Stimulated activated naive CD8-positive, alpha-beta T cell treated with anti-CD3 and anti-CD28 coated beads, Interleukin-15, Interleukin-2, amounts not matched to agents 100 ng/mL and 50 ng/mL, for 24 hours (primary cell): ENCODE measurements around the gene SEC14L1.
"Not testable (repeated sequence)": the region's sequence is repeated elsewhere in the genome, so short reads cannot be mapped to it uniquely, and the experiment has no call there.

Experiments used
- H3K27ac Mint-ChIP-seq: one replicate; pipeline ENCODE4 v1.8.0; 2021; ENCODE audit warnings: mild to moderate bottlenecking, mixed read lengths
- H3K27me3 Mint-ChIP-seq: one replicate; pipeline ENCODE4 v1.8.0; 2021; ENCODE audit warnings: mixed read lengths
- H3K36me3 Mint-ChIP-seq: one replicate; pipeline ENCODE4 v1.8.0; 2021; ENCODE audit warnings: low read depth, mixed read lengths
- H3K4me1 Mint-ChIP-seq: one replicate; pipeline ENCODE4 v1.8.0; 2021; ENCODE audit warnings: low read depth, mixed read lengths
- H3K4me3 Mint-ChIP-seq: one replicate; pipeline ENCODE4 v1.8.0; 2021; ENCODE audit warnings: mild to moderate bottlenecking, mixed read lengths
- H3K9me3 Mint-ChIP-seq: one replicate; pipeline ENCODE4 v1.8.0; 2021; ENCODE audit warnings: mixed read lengths

SEC14L1 gene

GRCh38 chr17:77127735-77128361 is 12.9 kb upstream of the SEC14L1 start:
- H3K9me3 Mint-ChIP-seq, result no peaks in the 10 kb centered on the region
- H3K27ac Mint-ChIP-seq, result peak overlapping the region; percentile 93
- no peaks in the 10 kb centered on the region for H3K36me3 Mint-ChIP-seq
- peaks cover 35% of the 10 kb centered on the region for H3K4me1 Mint-ChIP-seq
- H3K27me3 Mint-ChIP-seq, result no peaks in the 10 kb centered on the region
- H3K4me3 Mint-ChIP-seq, result peak overlapping the region; percentile 66

GRCh38 chr17:77128896-77129567 is 11.7 kb upstream of the SEC14L1 start:
- Mint-ChIP-seq H3K36me3 (no peaks in the 10 kb centered on the region), H3K9me3 (no peaks in the 10 kb centered on the region), H3K27ac (peak overlapping the region; percentile 68), H3K4me1 (peaks cover 35% of the 10 kb centered on the region), H3K4me3 (no peak overlapping the region), H3K27me3 (no peaks in the 10 kb centered on the region)

DNA sequence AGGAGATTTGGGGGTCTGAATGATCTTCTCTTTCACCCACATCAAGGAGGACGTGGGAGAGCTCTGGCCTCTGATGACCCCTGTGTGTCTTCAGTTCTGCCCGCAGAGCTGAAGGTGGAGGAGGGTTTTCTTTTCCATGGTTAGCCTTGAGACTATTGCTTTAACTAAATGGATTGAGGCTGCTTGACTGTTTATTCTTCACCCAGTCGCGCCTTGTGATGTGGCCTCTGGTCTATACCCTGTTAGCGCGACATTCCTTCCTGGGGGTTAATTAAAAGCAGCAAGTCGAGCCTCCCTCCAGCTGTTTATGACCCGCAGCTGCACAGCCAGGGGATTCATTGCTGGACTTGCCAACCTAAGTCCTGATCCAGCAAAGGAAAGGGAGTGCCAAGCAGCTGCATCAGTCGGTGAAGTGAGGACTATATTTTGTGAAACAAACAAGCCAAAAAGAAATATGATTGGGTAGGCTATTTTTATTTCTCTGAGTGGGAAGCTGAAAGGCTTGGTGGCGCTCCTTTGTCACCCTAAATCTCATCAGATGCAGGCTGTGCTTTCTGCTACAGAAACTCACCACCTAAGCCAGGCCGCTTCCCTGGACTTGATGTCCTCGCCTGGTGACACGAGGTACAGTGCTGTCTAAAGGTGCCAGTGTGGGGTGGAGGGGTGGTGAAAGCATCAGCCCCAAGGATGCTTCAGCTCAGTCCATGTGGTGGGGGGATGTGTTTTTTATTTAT is 11.0 kb upstream of the SEC14L1 start:
- Mint-ChIP-seq H3K36me3 (no peaks in the 10 kb centered on the region), H3K27ac (peak overlapping the region; percentile 68), H3K4me1 (peaks cover 31% of the 10 kb centered on the region), H3K9me3 (no peaks in the 10 kb centered on the region), H3K27me3 (no peaks in the 10 kb centered on the region), H3K4me3 (no peak overlapping the region)

GRCh38 chr17:77130525-77130924 is 10.2 kb upstream of the SEC14L1 start:
- no peaks in the 10 kb centered on the region for H3K9me3 Mint-ChIP-seq
- no peaks in the 10 kb centered on the region for H3K27me3 Mint-ChIP-seq
- no peak overlapping the region for H3K4me3 Mint-ChIP-seq
- peaks cover 31% of the 10 kb centered on the region for H3K4me1 Mint-ChIP-seq
- no peaks in the 10 kb centered on the region for H3K36me3 Mint-ChIP-seq
- no peak overlapping the region for H3K27ac Mint-ChIP-seq

GRCh38 chr17:77131904-77132303 is 8.9 kb upstream of the SEC14L1 start:
- Mint-ChIP-seq H3K36me3 (no peaks in the 10 kb centered on the region), H3K4me3 (no peak overlapping the region), H3K4me1 (peaks cover 31% of the 10 kb centered on the region), H3K27ac (no peak overlapping the region), H3K9me3 (no peaks in the 10 kb centered on the region), H3K27me3 (no peaks in the 10 kb centered on the region)

DNA sequence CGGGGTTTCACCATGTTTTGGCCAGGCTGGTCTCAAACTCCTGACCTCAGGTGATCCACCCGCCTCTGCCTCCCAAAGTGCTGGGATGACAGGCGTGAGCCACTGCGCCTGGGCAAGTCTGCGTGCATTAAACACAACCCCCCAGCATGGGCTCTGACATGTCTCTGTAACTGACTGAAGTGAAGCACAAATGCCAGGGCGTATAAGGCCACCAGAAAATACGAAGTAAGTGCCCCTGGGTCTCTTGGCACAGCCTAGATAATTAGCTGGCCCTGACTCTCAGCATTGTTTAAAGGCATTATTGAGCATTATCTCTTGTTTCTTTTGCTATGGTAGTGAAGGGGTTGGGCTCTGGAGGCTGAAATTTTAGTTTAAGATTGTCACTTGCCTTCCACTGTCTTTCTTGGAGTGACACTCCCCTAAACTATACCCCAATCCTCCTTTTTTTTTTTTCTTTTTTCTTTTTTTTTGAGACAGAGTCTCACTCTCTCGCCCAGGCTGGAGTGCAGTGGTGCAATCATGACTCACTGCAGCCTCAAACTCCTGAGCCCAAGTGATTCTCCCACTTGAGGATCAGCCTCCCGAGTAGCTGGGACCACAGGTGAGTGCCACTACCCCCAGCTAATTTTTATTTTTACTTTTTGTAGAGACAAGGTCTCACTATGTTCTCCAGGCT is 8.2 kb upstream of the SEC14L1 start:
- Mint-ChIP-seq H3K27ac (no peak overlapping the region), H3K4me1 (peaks cover 29% of the 10 kb centered on the region), H3K4me3 (no peak overlapping the region), H3K36me3 (no peaks in the 10 kb centered on the region), H3K9me3 (peaks cover 5% of the 10 kb centered on the region), H3K27me3 (no peaks in the 10 kb centered on the region)

- peaks cover 9% of the 10 kb centered on the region for H3K9me3 Mint-ChIP-seq
Observed at GRCh38 chr17:77133087-77133638, 7.6 kb upstream of the SEC14L1 start.

GRCh38 chr17:77136420-77136767 is 4.4 kb upstream of the SEC14L1 start:
- H3K9me3 Mint-ChIP-seq, result peaks cover 9% of the 10 kb centered on the region
- H3K27me3 Mint-ChIP-seq, result no peaks in the 10 kb centered on the region
- H3K4me1 Mint-ChIP-seq, result peaks cover 28% of the 10 kb centered on the region
- peaks cover 10% of the 10 kb centered on the region for H3K36me3 Mint-ChIP-seq
- H3K4me3 Mint-ChIP-seq, result no peak overlapping the region
- H3K27ac Mint-ChIP-seq, result no peak overlapping the region

More at GRCh38 chr17:77133087-77133638, 7.6 kb upstream of the SEC14L1 start:
- Mint-ChIP-seq H3K36me3 (peaks cover 6% of the 10 kb centered on the region), H3K27me3 (no peaks in the 10 kb centered on the region), H3K4me3 (no peak overlapping the region), H3K27ac (no peak overlapping the region), H3K4me1 (peaks cover 29% of the 10 kb centered on the region)

GRCh38 chr17:77137111-77137510 is 3.7 kb upstream of the SEC14L1 start:
- H3K27me3 Mint-ChIP-seq, result no peaks in the 10 kb centered on the region
- no peak overlapping the region for H3K4me3 Mint-ChIP-seq
- peaks cover 16% of the 10 kb centered on the region for H3K36me3 Mint-ChIP-seq
- H3K4me1 Mint-ChIP-seq, result peaks cover 35% of the 10 kb centered on the region
- no peak overlapping the region for H3K27ac Mint-ChIP-seq
- H3K9me3 Mint-ChIP-seq, result peaks cover 9% of the 10 kb centered on the region

GRCh38 chr17:77137886-77138285 is 2.9 kb upstream of the SEC14L1 start:
- not testable (repeated sequence) for H3K27me3 Mint-ChIP-seq, H3K9me3 Mint-ChIP-seq, H3K4me3 Mint-ChIP-seq
- H3K36me3 Mint-ChIP-seq, result peaks cover 22% of the 10 kb centered on the region
- H3K4me1 Mint-ChIP-seq, result peaks cover 42% of the 10 kb centered on the region
- H3K27ac Mint-ChIP-seq, result peak overlapping the region; percentile 14

- peak overlapping the region; percentile 71 for H3K4me3 Mint-ChIP-seq
- H3K9me3 Mint-ChIP-seq, result peaks cover 9% of the 10 kb centered on the region
- peaks cover 61% of the 10 kb centered on the region for H3K4me1 Mint-ChIP-seq
- H3K36me3 Mint-ChIP-seq, result peaks cover 37% of the 10 kb centered on the region
- H3K27ac Mint-ChIP-seq, result peak overlapping the region; percentile 96
- H3K27me3 Mint-ChIP-seq, result no peaks in the 10 kb centered on the region
Observed at GRCh38 chr17:77140166-77140877, 447 bp upstream of the SEC14L1 start.

GRCh38 chr17:77141846-77142449 is 1.2 kb downstream of the SEC14L1 start:
- Mint-ChIP-seq H3K4me1 (peaks cover 77% of the 10 kb centered on the region), H3K27ac (peak overlapping the region; percentile 74), H3K36me3 (peaks cover 46% of the 10 kb centered on the region), H3K9me3 (peaks cover 9% of the 10 kb centered on the region), H3K27me3 (no peaks in the 10 kb centered on the region), H3K4me3 (peak overlapping the region; percentile 88)

DNA sequence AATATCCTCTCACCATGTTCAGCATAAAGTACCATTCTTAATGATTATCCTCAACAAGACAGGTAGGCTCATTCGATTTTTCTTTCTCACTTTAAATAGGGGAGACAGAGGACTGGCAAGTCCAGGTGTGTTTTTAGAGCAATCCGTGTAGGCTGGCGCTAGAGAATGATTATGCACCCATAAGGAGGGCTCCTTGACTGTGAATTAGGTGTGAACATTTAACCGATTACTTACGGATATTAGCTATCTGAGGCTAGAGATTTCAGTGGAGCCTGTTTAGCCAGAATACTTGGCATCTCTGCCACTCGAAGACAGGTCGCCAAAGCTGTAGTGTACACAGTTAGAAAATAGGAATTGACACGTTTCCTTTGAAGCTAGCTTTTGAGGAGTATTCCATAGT is 1.9 kb downstream of the SEC14L1 start:
- H3K4me3 Mint-ChIP-seq, result peak overlapping the region; percentile 88
- H3K4me1 Mint-ChIP-seq, result peaks cover 74% of the 10 kb centered on the region
- peaks cover 52% of the 10 kb centered on the region for H3K36me3 Mint-ChIP-seq
- no peaks in the 10 kb centered on the region for H3K27me3 Mint-ChIP-seq
- no peak overlapping the region for H3K27ac Mint-ChIP-seq
- H3K9me3 Mint-ChIP-seq, result peaks cover 4% of the 10 kb centered on the region

DNA sequence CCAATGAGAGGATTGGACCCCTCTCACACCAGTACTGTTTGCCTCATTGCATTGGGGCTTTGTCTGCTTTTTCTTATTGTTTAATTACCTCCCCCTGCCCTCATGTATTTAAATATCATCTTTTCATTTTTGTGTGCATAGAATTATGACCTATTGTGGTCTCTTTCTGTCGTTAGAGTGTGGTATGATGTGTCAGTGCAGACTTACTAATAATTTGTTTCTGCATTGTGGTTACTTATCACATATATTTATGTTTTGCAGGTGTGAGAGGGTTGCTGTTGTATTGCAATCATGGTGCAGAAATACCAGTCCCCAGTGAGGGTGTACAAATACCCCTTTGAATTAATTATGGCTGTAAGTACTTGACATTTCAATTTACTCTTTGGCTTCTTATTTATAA is 2.5 kb downstream of the SEC14L1 start:
- peaks cover 68% of the 10 kb centered on the region for H3K4me1 Mint-ChIP-seq
- H3K27ac Mint-ChIP-seq, result no peak overlapping the region
- no peaks in the 10 kb centered on the region for H3K27me3 Mint-ChIP-seq
- peak overlapping the region; percentile 38 for H3K4me3 Mint-ChIP-seq
- H3K9me3 Mint-ChIP-seq, result no peaks in the 10 kb centered on the region
- H3K36me3 Mint-ChIP-seq, result peaks cover 49% of the 10 kb centered on the region
